SK-N-SH (cell line): Measurements from ENCODE around the gene WDR45. TPM values are rescaled to one million over a fixed set of nuclear protein-coding genes. Genes with fewer than 3 reads are reported as not detected.

ENCODE experiments used
- CTCF ChIA-PET: fragments of 300-600, 350-600 bp; formaldehyde crosslinking; extraction: SDS; loops from one replicate; lab custom pipeline; 2021; lab: Yijun Ruan, JAX
- POLR2A ChIA-PET: fragments of 350-600 bp; sonication (Branson Sonifier 250); formaldehyde crosslinking; extraction: SDS; loops from one replicate; lab custom pipeline; 2020; ENCODE audit warnings: antibody characterized with exemption, inconsistent platforms; lab: Yijun Ruan, JAX
- DNase-seq: peaks from one replicate; pipeline ENCODE4 v3.0.0; 2012
- H2AFZ ChIP-seq: fragments of 200-600 bp; sonication (generic); 2 replicates; pipeline ENCODE4 v1.8.1; 2016; ENCODE audit warnings: antibody characterized with exemption, mild to moderate bottlenecking, low read depth
- H3F3A ChIP-seq: fragments of 200-600 bp; sonication (generic); replicated peaks from 2 replicates; pipeline ENCODE3; 2016; ENCODE audit warnings: antibody characterized with exemption, mild to moderate bottlenecking; ENCODE audit not compliant: insufficient read depth
- H3K27ac ChIP-seq, 2 experiments: fragments of 200-500 bp in 1 of 2; fragments of 200-600 bp in 1 of 2; sonication (Bioruptor generic) in 1 of 2; sonication (generic), shearing (Covaris generic) in 1 of 2; 2 replicates each; pipeline versions ENCODE4 v1.5.1 to v1.6.1; 2014 to 2016; ENCODE audit warnings: low read depth in 2 of 2, inconsistent platforms in 1 of 2, low read length in 1 of 2, mild to moderate bottlenecking in 1 of 2, mixed read lengths in 1 of 2
- H3K27me3 ChIP-seq: fragments of 200-600 bp; sonication (generic), shearing (Covaris generic); 2 replicates; pipeline ENCODE4 v1.6.1; 2016; ENCODE audit warnings: mixed run types; ENCODE audit not compliant: insufficient read depth
- H3K36me3 ChIP-seq, 2 experiments: fragments of 200-500 bp in 1 of 2; fragments of 200-600 bp in 1 of 2; sonication (Bioruptor generic) in 1 of 2; sonication (generic) in 1 of 2; replicated peaks in 1 of 2; 2 replicates each; pipeline versions ENCODE3 to v1.5.1; 2014 to 2016; ENCODE audit warnings: low read length in 1 of 2, mild to moderate bottlenecking in 1 of 2; ENCODE audit not compliant: insufficient read depth in 2 of 2, control insufficient read depth in 1 of 2
- H3K4me1 ChIP-seq, 2 experiments: fragments of 200-500 bp in 1 of 2; fragments of 200-600 bp in 1 of 2; sonication (Bioruptor generic) in 1 of 2; sonication (generic), shearing (Covaris generic) in 1 of 2; 2 replicates each; pipeline versions ENCODE4 v1.5.1 to v1.6.1; 2014 to 2016; ENCODE audit warnings: low read depth in 1 of 2, low read length in 1 of 2, mixed run types in 1 of 2; ENCODE audit not compliant: insufficient read depth in 2 of 2, control insufficient read depth in 1 of 2
- H3K4me2 ChIP-seq: fragments of 200-600 bp; sonication (generic), shearing (Covaris generic); 2 replicates; pipeline ENCODE4 v1.6.1; 2017; ENCODE audit warnings: mixed run types
- H3K4me3 ChIP-seq, 2 experiments: fragments of 200-500 bp in 1 of 2; fragments of 200-600 bp in 1 of 2; sonication (Bioruptor generic) in 1 of 2; sonication (generic), shearing (Covaris generic) in 1 of 2; 2 replicates each; pipeline versions ENCODE4 v1.5.1 to v1.8.1; 2014 to 2016; ENCODE audit warnings: low read depth in 2 of 2, inconsistent platforms in 1 of 2, low read length in 1 of 2, mild to moderate bottlenecking in 1 of 2, mixed read lengths in 1 of 2, moderate library complexity in 1 of 2
- H3K79me2 ChIP-seq: fragments of 200-600 bp; sonication (generic); 2 replicates; pipeline ENCODE4 v1.8.1; 2017; ENCODE audit warnings: mild to moderate bottlenecking; ENCODE audit not compliant: insufficient read depth
- H3K9ac ChIP-seq: fragments of 200-600 bp; sonication (generic); 2 replicates; pipeline ENCODE4 v1.6.1; 2017; ENCODE audit warnings: mixed run types
- H3K9me2 ChIP-seq: fragments of 200-600 bp; sonication (generic); 2 replicates; pipeline ENCODE4 v1.6.1; 2017; ENCODE audit warnings: mixed run types
- H3K9me3 ChIP-seq: fragments of 200-600 bp; sonication (generic); 2 replicates; pipeline ENCODE4 v1.6.1; 2017; ENCODE audit warnings: mixed run types, mild to moderate bottlenecking, moderate library complexity
- H4K20me1 ChIP-seq: fragments of 200-600 bp; sonication (generic); 2 replicates; pipeline ENCODE4 v1.6.1; 2017; ENCODE audit warnings: mild to moderate bottlenecking, mixed run types; ENCODE audit not compliant: insufficient read depth
- CHD2 ChIP-seq: fragments of 150-350 bp; IDR thresholded peaks from 2 replicates; pipeline ENCODE4 v1.6.1; 2018; ENCODE audit warnings: low read length; ENCODE audit not compliant: partially characterized antibody
- EZH2phosphoT487 ChIP-seq: fragments of 200-600 bp; sonication (generic); IDR thresholded peaks from 2 replicates; pipeline ENCODE4 v1.6.1; 2017; ENCODE audit warnings: low read depth, mixed run types, mild to moderate bottlenecking, antibody characterized with exemption, moderate library complexity, borderline replicate concordance
- IRF3 ChIP-seq: fragments of 150-350 bp; IDR thresholded peaks from 2 replicates; pipeline ENCODE4 v1.6.1; 2016; ENCODE audit warnings: mild to moderate bottlenecking, low read depth, low read length
- MAX ChIP-seq: IDR thresholded peaks from 2 replicates; pipeline ENCODE4 v1.4.0; 2012; ENCODE audit warnings: low read depth
- MEF2A ChIP-seq: IDR thresholded peaks from 2 replicates; pipeline ENCODE4 v1.4.0; 2012; ENCODE audit warnings: low read depth, borderline replicate concordance
- NFIC ChIP-seq: IDR thresholded peaks from 2 replicates; pipeline ENCODE4 v1.4.0; 2012; ENCODE audit warnings: borderline replicate concordance
- NRF1 ChIP-seq: IDR thresholded peaks from 2 replicates; pipeline ENCODE4 v1.6.1; 2012; ENCODE audit warnings: low read depth, mild to moderate bottlenecking, low read length
- POLR2AphosphoS5 ChIP-seq: IDR thresholded peaks from 2 replicates; pipeline ENCODE4 v1.6.1; 2012; ENCODE audit warnings: low read depth, low read length
- TAF1 ChIP-seq: IDR thresholded peaks from 2 replicates; pipeline ENCODE4 v1.6.1; 2012; ENCODE audit warnings: low read depth, mild to moderate bottlenecking, low read length, moderate library complexity, borderline replicate concordance
- USF2 ChIP-seq: fragments of 150-350 bp; IDR thresholded peaks from 2 replicates; pipeline ENCODE4 v1.6.1; 2017; ENCODE audit warnings: antibody characterized with exemption, low read length, low read depth, borderline replicate concordance
- WGBS: methylation state at CpG from one replicate; pipeline ENCODE4 v1.1.6; 2017; ENCODE audit warnings: low lambda C conversion rate; 5-methylcytosine and 5-hydroxymethylcytosine counted together
- polyA plus RNA-seq, 3 experiments: library from polyadenylated mRNA; depleted of rRNA; stranded (reverse); fragments of >200 nt; gene quantifications; 2 replicates each; pipeline ENCODE4 v1.2.3, GENCODE V29; 2012

Gene WDR45
- polyA plus RNA-seq, 1 of the 3 experiments (the other 2 are of a cell fraction): 108 TPM

- H3F3A ChIP-seq: no peaks in the 10 kb centered on the region
- ChIA-PET POLR2A (no interaction called here), CTCF (no interaction called here)
- H3K79me2 ChIP-seq: no peaks in the 10 kb centered on the region
- H3K9ac ChIP-seq: no peak overlapping the region
- no peak for TF ChIP-seq IRF3
- no peak for TF ChIP-seq USF2
- TF ChIP-seq TAF1: no peak
- no peak for TF ChIP-seq MEF2A
- no peak for TF ChIP-seq POLR2AphosphoS5
- no peak for TF ChIP-seq EZH2phosphoT487
- H3K27ac ChIP-seq: no peak overlapping the region
- DNase-seq: no peak
- H4K20me1 ChIP-seq: no peaks in the 10 kb centered on the region
- H3K4me2 ChIP-seq: peak overlapping the region; percentile 70
- H3K4me1 ChIP-seq: peaks cover 0 to 11% of the 10 kb centered on the region in 2 experiments; a peak in 1 of 4 replicates
- H3K9me2 ChIP-seq: no peaks in the 10 kb centered on the region
- H3K36me3 ChIP-seq: no peaks in the 10 kb centered on the region
- no peaks in the 10 kb centered on the region for H3K9me3 ChIP-seq
- no peak overlapping the region for H2AFZ ChIP-seq
- peaks cover 15% of the 10 kb centered on the region; the same call in 1 of the 2 replicates for H3K27me3 ChIP-seq
- H3K4me3 ChIP-seq: peak overlapping the region; percentile 52 to 59
- 52% methylated on average over 5 of the region's 5 CpGs for WGBS
Observed at GRCh38 chrX:49054073-49054762, 25.5 kb downstream of the WDR45 start.

- peaks cover 0 to 11% of the 10 kb centered on the region in 2 experiments; a peak in 1 of 4 replicates for H3K4me1 ChIP-seq
- peak overlapping the region; percentile 70 for H3K4me2 ChIP-seq
- H2AFZ ChIP-seq: peak overlapping the region; percentile 75; the same call in 1 of the 2 replicates
- peak; percentile 6 for TF ChIP-seq CHD2
- no peak for TF ChIP-seq TAF1
- TF ChIP-seq MAX: peak; percentile 43; the same call in 1 of the 2 replicates
- no peak for TF ChIP-seq NFIC
- peak; percentile 72 for TF ChIP-seq NRF1
- peak overlapping the region; percentile 63; the same call in 1 of the 2 replicates for H3K9ac ChIP-seq
- no peaks in the 10 kb centered on the region for H3K36me3 ChIP-seq
- DNase-seq: peak; percentile 90
- H3K9me2 ChIP-seq: no peaks in the 10 kb centered on the region
- WGBS: 26% methylated on average over 16 of the region's 79 CpGs
- CTCF ChIA-PET: no interaction called here
- H3K27me3 ChIP-seq: peaks cover 22% of the 10 kb centered on the region; the same call in 1 of the 2 replicates
- H4K20me1 ChIP-seq: no peaks in the 10 kb centered on the region
- peak overlapping the region in 1 of 2 experiments; percentile 36; a peak in 1 of 4 replicates for H3K27ac ChIP-seq
- POLR2A ChIA-PET: no interaction called here
- H3K79me2 ChIP-seq: no peaks in the 10 kb centered on the region
- H3K4me3 ChIP-seq: peak overlapping the region; percentile 52 to 59
- no peaks in the 10 kb centered on the region for H3F3A ChIP-seq
- no peaks in the 10 kb centered on the region for H3K9me3 ChIP-seq
Observed at GRCh38 chrX:49053223-49054072, 26.2 kb downstream of the WDR45 start.
